ENCODE data around the gene CORIN. TPM values are rescaled to one million over a fixed set of nuclear protein-coding genes. Genes with fewer than 3 reads are reported as not detected.

CORIN gene
- total RNA-seq, 3 donors from 2014 or later, result 1.6 to 6.4 (median 1.6) TPM

DNA sequence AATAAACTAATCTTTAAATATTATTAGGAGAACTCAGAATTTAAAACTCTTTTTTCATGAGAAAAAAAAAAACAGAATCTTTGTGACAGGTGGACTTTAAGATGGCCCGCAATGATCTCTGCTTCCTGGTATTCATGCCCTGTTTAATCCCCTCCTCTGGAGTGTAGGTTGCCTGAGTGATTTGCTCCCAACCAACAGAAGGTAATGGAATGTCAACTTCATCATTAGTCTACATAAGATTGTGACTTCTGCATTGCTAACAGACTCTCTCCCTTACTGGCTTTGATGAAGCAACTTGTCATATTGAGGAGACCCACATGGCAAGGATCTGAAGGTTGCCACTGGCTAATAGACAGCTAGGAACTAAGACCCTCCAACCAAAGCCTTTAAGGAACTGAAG lies 88.8 kb downstream of the CORIN start:
- intact Hi-C loops (cut with DNase I; ENCODE audit: low total_unique reads), result no loop called here
- H3K4me3 ChIP-seq, result no peak overlapping the region
- no peak for DNase-seq (ENCODE audit: low spot score in 2 of 2)

DNA sequence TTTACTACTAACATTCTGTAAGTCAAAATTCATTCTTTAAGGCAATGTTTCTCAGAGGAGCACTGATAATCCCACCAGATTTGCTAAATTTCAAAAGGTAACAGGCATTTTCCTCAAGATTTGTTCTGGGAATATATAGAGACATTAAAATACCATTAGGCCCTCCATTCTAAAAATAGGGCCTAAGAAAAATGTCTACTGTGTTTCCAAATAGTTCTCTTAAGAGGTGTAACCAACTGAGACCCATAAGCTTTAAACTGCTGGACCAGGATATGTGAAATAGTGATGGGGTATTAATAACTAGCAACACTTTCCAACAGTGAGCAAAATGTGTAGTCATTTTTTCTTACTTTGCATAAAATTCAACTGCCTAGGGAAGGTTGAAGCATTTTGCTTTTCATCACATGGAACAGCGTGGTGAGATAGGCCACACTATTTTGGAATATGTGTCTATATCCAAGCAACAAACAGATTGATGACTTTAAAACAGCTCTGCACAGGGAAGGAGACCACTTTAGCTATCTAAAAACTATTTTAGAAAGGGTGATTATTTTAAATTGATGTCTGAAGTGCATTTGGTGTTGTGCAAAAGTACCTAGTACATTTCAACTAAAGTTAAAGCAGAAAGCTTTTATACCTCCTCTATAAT lies 89.9 kb downstream of the CORIN start:
- Histone ChIP-seq H3K9me3 (peaks cover 0 to 3% of the 10 kb centered on the region in 2 donors), H3K4me1 (no peaks in the 10 kb centered on the region), H3K27ac (no peak overlapping the region), H3K36me3 (no peaks in the 10 kb centered on the region), H3K4me3 (no peak overlapping the region), H3K27me3 (no peaks in the 10 kb centered on the region)
- TF ChIP-seq POLR2A (IDR thresholded peaks at IDR 0.05) (no peak), POLR2AphosphoS5 (IDR thresholded peaks at IDR 0.05) (no peak)
- TF ChIP-seq, protein P1, sequence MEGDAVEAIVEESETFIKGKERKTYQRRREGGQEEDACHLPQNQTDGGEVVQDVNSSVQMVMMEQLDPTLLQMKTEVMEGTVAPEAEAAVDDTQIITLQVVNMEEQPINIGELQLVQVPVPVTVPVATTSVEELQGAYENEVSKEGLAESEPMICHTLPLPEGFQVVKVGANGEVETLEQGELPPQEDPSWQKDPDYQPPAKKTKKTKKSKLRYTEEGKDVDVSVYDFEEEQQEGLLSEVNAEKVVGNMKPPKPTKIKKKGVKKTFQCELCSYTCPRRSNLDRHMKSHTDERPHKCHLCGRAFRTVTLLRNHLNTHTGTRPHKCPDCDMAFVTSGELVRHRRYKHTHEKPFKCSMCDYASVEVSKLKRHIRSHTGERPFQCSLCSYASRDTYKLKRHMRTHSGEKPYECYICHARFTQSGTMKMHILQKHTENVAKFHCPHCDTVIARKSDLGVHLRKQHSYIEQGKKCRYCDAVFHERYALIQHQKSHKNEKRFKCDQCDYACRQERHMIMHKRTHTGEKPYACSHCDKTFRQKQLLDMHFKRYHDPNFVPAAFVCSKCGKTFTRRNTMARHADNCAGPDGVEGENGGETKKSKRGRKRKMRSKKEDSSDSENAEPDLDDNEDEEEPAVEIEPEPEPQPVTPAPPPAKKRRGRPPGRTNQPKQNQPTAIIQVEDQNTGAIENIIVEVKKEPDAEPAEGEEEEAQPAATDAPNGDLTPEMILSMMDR (IDR thresholded peaks at IDR 0.05), result no peak
- no peak for DNase-seq (ENCODE audit: low spot score in 2 of 2)
- intact Hi-C loops (cut with DNase I; ENCODE audit: low total_unique reads), result no loop called here

More for the DNA sequence above, 88.8 kb downstream of the CORIN start:
- Histone ChIP-seq H3K27ac (no peak overlapping the region), H3K9me3 (peaks cover 0 to 14% of the 10 kb centered on the region in 2 donors), H3K36me3 (no peaks in the 10 kb centered on the region), H3K27me3 (no peaks in the 10 kb centered on the region), H3K4me1 (no peaks in the 10 kb centered on the region)
- no peak for TF ChIP-seq POLR2AphosphoS5 (IDR thresholded peaks at IDR 0.05)
- TF ChIP-seq POLR2A (IDR thresholded peaks at IDR 0.05), result no peak
- TF ChIP-seq, protein P1 (IDR thresholded peaks at IDR 0.05), result no peak

DNA sequence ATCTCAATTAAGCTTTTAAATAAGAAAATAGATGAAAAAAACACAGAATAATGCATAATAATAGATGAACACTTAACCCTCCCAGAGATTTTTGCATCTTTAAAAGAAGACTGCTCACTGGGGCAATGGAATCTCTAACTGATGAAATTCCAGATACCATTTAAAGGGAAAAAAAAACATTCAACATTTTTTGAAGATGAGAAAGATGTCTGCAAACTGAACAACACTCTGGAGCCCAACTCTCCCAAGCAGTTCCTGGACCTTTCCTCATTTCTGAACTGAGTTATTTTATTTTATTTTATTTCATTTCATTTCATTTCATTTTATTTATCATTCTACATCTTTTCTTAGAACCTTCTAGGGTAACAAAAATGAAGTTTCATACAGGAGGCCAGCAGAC lies 90.7 kb downstream of the CORIN start:
- Histone ChIP-seq H3K9me3 (no peaks in the 10 kb centered on the region), H3K4me1 (no peaks in the 10 kb centered on the region), H3K4me3 (no peak overlapping the region), H3K27me3 (no peaks in the 10 kb centered on the region), H3K27ac (no peak overlapping the region), H3K36me3 (peaks cover 4% of the 10 kb centered on the region)
- no peak for DNase-seq (ENCODE audit: low spot score in 2 of 2)
- TF ChIP-seq POLR2AphosphoS5 (IDR thresholded peaks at IDR 0.05) (no peak), POLR2A (IDR thresholded peaks at IDR 0.05) (no peak)
- TF ChIP-seq, protein P1 (IDR thresholded peaks at IDR 0.05), result no peak
- intact Hi-C loops (cut with DNase I; ENCODE audit: low total_unique reads), result no loop called here

DNA sequence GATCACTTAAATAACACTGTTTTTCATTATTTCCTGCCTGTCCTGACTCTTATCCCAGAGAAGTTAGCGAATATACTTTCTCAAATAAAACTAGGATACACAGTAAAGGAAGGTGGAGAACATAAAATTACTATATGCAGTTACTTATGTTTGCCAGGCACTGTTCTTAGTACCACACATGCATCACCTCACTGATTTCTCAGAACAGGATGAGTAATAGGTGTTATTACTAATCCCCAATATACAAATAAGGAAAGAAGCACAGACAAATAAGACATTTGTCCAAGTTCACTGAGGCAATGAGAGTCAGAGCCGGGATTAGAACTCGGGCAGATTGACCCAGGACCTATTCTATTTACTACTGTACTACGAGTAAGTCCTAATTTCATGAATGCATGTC lies 91.7 kb downstream of the CORIN start:
- H3K4me1 ChIP-seq, result no peaks in the 10 kb centered on the region
- no peak overlapping the region for H3K27ac ChIP-seq
- H3K9me3 ChIP-seq, result no peaks in the 10 kb centered on the region
- H3K27me3 ChIP-seq, result no peaks in the 10 kb centered on the region
- no peak for DNase-seq (ENCODE audit: low spot score in 2 of 2)
- no peak overlapping the region for H3K4me3 ChIP-seq
- H3K36me3 ChIP-seq, result peaks cover 4% of the 10 kb centered on the region
- intact Hi-C loops (cut with DNase I; ENCODE audit: low total_unique reads), result no loop called here
- TF ChIP-seq, protein P1 (IDR thresholded peaks at IDR 0.05), result no peak
- TF ChIP-seq POLR2AphosphoS5 (IDR thresholded peaks at IDR 0.05) (no peak), POLR2A (IDR thresholded peaks at IDR 0.05) (no peak)

DNA sequence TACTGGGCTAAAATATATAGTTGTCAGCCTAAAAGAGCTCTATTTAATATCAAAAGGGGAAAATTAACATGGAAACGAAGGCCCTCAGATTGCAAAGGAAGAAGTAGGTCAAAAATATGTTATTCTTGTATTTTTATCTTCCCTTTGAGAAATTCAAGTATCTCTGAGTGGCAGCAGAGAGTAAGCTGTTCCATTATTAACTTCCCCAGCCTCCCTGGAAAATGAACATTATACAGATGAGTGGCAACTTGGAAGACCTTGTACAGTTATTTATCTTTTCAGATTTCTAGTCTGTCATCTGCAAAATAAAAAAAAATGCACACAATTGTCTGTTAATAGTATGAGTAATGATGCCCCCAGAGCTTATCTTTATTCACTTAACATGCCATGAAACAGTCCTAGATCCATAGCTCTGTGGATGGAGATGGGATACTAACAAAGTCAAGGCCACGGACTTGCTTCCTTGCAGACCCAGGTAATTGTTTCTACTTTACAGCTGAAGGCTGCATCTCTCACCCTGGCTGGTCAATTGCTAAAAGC lies 93.0 kb downstream of the CORIN start:
- no peak overlapping the region for H3K27ac ChIP-seq
- no peak for DNase-seq (ENCODE audit: low spot score in 2 of 2)
- H3K9me3 ChIP-seq, result peaks cover 0 to 7% of the 10 kb centered on the region in 2 donors
- H3K4me3 ChIP-seq, result no peak overlapping the region
- no peak for TF ChIP-seq POLR2AphosphoS5 (IDR thresholded peaks at IDR 0.05)
- H3K27me3 ChIP-seq, result no peaks in the 10 kb centered on the region
- H3K4me1 ChIP-seq, result no peaks in the 10 kb centered on the region
- intact Hi-C loops (cut with DNase I; ENCODE audit: low total_unique reads), result no loop called here
- H3K36me3 ChIP-seq, result peaks cover 4% of the 10 kb centered on the region

Measured in breast epithelium (tissue), 4 donors.